Measurements from ENCODE around the gene CYSTM1. TPM values are rescaled to one million over a fixed set of nuclear protein-coding genes. Genes with fewer than 3 reads are reported as not detected.
A peak's percentile ranks its signal among the peaks of the same experiment; 100 is the strongest.

Gene CYSTM1
- total RNA-seq, 1 experiment from 2014 or later, result 43.3 TPM

DNA sequence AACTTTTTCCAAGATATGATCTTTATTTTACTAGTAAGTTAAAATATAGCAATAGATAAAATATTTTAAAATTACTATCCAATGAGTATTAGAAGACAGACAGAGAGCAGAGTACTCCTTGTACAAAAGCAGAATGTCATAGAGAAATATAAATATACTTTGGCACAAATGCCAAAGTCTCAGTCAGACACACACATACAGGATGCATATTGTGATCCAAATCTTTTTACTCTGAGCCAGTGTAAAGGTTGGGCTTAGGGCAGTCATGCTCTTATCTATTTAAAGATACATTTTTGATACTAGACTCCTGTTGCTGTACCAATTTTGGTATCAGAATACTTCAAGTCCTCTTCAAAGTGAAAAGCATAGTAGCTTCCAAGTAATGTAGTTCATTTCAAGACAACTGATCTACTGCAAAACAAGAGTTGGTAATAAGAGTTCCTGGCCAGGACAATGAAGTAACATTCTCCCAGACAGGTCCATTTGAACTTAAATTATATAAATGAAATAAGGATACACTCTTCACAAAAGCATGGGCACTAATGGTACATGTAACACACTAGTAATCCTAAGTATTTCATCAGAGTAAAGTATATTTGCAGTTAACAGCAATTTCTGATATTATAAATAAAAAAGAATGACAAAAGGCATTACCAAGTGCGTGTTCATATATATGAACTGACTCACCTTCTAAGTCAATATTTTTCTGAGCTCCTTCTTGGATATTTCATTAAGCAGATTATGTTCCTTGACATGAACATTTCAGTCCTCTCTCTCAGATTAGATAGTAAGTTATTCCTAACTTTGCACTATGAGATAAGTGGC is 117.4 kb downstream of the CYSTM1 start:
- Histone ChIP-seq H4K20me1 (ENCODE audit: low read length) (peaks cover 7% of the 10 kb centered on the region; the same call in 1 of the 2 replicates), H3K36me3 (ENCODE audit: low read depth, low read length) (peaks cover 3% of the 10 kb centered on the region; the same call in 1 of the 2 replicates), H3K27ac (ENCODE audit: low read length) (peak overlapping the region; percentile 76), H3F3A (ENCODE audit: low read length, unreplicated experiment) (peaks cover 11% of the 10 kb centered on the region), H2AFZ (ENCODE audit: low read length) (no peak overlapping the region), H3K9ac (ENCODE audit: low read length) (peak overlapping the region; percentile 30), H3K9me2 (replicated peaks; ENCODE audit: low read length) (no peaks in the 10 kb centered on the region), H3K4me3 (ENCODE audit: low read length) (peak overlapping the region; percentile 5; the same call in 1 of the 2 replicates), H3K79me2 (ENCODE audit: low read length) (peaks cover 97% of the 10 kb centered on the region), H3K4me2 (ENCODE audit: low read length) (peak overlapping the region; percentile 59), H3K9me3 (ENCODE audit: low read length) (no peaks in the 10 kb centered on the region), H3K4me1 (ENCODE audit: insufficient read depth, low read length) (peaks cover 56% of the 10 kb centered on the region), H3K27me3 (ENCODE audit: low read length) (no peaks in the 10 kb centered on the region)
- TF ChIP-seq EZH2phosphoT487 (IDR thresholded peaks at IDR 0.05; ENCODE audit: borderline replicate concordance, low read length), result no peak
- TF ChIP-seq, protein P1, sequence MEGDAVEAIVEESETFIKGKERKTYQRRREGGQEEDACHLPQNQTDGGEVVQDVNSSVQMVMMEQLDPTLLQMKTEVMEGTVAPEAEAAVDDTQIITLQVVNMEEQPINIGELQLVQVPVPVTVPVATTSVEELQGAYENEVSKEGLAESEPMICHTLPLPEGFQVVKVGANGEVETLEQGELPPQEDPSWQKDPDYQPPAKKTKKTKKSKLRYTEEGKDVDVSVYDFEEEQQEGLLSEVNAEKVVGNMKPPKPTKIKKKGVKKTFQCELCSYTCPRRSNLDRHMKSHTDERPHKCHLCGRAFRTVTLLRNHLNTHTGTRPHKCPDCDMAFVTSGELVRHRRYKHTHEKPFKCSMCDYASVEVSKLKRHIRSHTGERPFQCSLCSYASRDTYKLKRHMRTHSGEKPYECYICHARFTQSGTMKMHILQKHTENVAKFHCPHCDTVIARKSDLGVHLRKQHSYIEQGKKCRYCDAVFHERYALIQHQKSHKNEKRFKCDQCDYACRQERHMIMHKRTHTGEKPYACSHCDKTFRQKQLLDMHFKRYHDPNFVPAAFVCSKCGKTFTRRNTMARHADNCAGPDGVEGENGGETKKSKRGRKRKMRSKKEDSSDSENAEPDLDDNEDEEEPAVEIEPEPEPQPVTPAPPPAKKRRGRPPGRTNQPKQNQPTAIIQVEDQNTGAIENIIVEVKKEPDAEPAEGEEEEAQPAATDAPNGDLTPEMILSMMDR (conservative IDR thresholded peaks at IDR 0.05; ENCODE audit: low read depth, low read length), result no peak
- TF ChIP-seq EZH2 (IDR thresholded peaks at IDR 0.05; ENCODE audit: low read length, unreplicated experiment), result no peak
- ChIA-PET POLR2A (ENCODE audit: unreplicated experiment) (interaction anchor here (0.5 to 1.2 kb wide), 6 partner anchors 10 to 54 kb away, joined by 3 to 21 read pairs (median 5); partner anchors contain the start of gene HBEGF), CTCF (interaction anchor here (0.6 to 1.4 kb wide), 4 partner anchors 31 to 123 kb away, joined by 3 to 11 read pairs (median 6); partner anchors contain the start of gene HBEGF)
- intact Hi-C loops (cut with micrococcal nuclease), result loop anchor here (1.0 to 2.0 kb wide), 3 partner anchors 20 to 52 kb away; no protein-coding TSS in a partner anchor
- peak; percentile 72 for DNase-seq
- ATAC-seq, result peak; percentile 83
- BruUV-seq (replicated peaks), result TSS peak; percentile 38

Other genes with a start within 250 kb of the CYSTM1 start
- 1.8 and 3.2 TPM in 2 replicates for gene NRG2, start 131.9 kb upstream of the CYSTM1 start, total RNA-seq (2014; rRNA removed)
- 7.3 and 8.5 TPM in 2 replicates for gene PURA, start 61.1 kb upstream of the CYSTM1 start, total RNA-seq (2014; rRNA removed)
- gene IGIP, start 49.3 kb upstream of the CYSTM1 start, total RNA-seq (2014; rRNA removed), result 1.3 and 2.1 TPM in 2 replicates
- gene PFDN1, start 127.9 kb downstream of the CYSTM1 start, total RNA-seq (2014; rRNA removed), result 91.9 and 125 TPM in 2 replicates
- 82.6 and 85.9 TPM in 2 replicates for gene HBEGF, start 171.4 kb downstream of the CYSTM1 start, total RNA-seq (2014; rRNA removed)
- gene SLC4A9, start 185.0 kb downstream of the CYSTM1 start, total RNA-seq (2014; rRNA removed), result 0.29 TPM in 1 of 2 replicates, not detected in the other
- gene ANKHD1, start 226.6 kb downstream of the CYSTM1 start, total RNA-seq (2014; rRNA removed), result 64.6 and 81.1 TPM in 2 replicates